ENCODE measurements around the gene SLC24A3.
A peak's percentile ranks its signal among the peaks of the same experiment; 100 is the strongest.

The SLC24A3 gene

GRCh38 chr20:19274001-19274400 is 61.6 kb downstream of the SLC24A3 start:
- no peak for DNase-seq

GRCh38 chr20:19274412-19275015 is 62.1 kb downstream of the SLC24A3 start:
- peak; percentile 42 for DNase-seq

- DNase-seq: no peak
These were observed 62.7 kb downstream of the SLC24A3 start for GRCh38 chr20:19275038-19275629.

- DNase-seq: peak; percentile 75
These were observed 63.2 kb downstream of the SLC24A3 start for GRCh38 chr20:19275630-19276071.

- DNase-seq: no peak
These were observed 64.9 kb downstream of the SLC24A3 start for GRCh38 chr20:19277381-19277780.

GRCh38 chr20:19283490-19284025 is 71.1 kb downstream of the SLC24A3 start:
- DNase-seq: no peak

GRCh38 chr20:19284400-19285178 is 72.1 kb downstream of the SLC24A3 start:
- peak; percentile 64 for DNase-seq

- DNase-seq: no peak
These were observed 73.0 kb downstream of the SLC24A3 start for GRCh38 chr20:19285436-19285835.

- no peak for DNase-seq
These were observed 75.6 kb downstream of the SLC24A3 start for GRCh38 chr20:19288061-19288460.

GRCh38 chr20:19288636-19289035 is 76.2 kb downstream of the SLC24A3 start:
- DNase-seq: no peak

GRCh38 chr20:19289451-19289850 is 77.0 kb downstream of the SLC24A3 start:
- no peak for DNase-seq

GRCh38 chr20:19291024-19291817 is 78.8 kb downstream of the SLC24A3 start:
- DNase-seq: no peak

- no peak for DNase-seq
These were observed 79.3 kb downstream of the SLC24A3 start for GRCh38 chr20:19291818-19292132.

- no peak for DNase-seq
These were observed 79.8 kb downstream of the SLC24A3 start for GRCh38 chr20:19292254-19292653.

GRCh38 chr20:19295076-19295475 is 82.6 kb downstream of the SLC24A3 start:
- DNase-seq: no peak

- no peak for DNase-seq
These were observed 86.2 kb downstream of the SLC24A3 start for GRCh38 chr20:19298652-19299051.

- no peak for DNase-seq
These were observed 88.0 kb downstream of the SLC24A3 start for GRCh38 chr20:19300395-19300794.

GRCh38 chr20:19301142-19301541 is 88.7 kb downstream of the SLC24A3 start:
- DNase-seq: no peak

- no peak for DNase-seq
These were observed 89.4 kb downstream of the SLC24A3 start for GRCh38 chr20:19301843-19302242.

- no peak for DNase-seq
These were observed 90.3 kb downstream of the SLC24A3 start for GRCh38 chr20:19302714-19303113.

- no peak for DNase-seq
These were observed 91.9 kb downstream of the SLC24A3 start for GRCh38 chr20:19304389-19304788.

GRCh38 chr20:19304886-19305415 is 92.5 kb downstream of the SLC24A3 start:
- DNase-seq: no peak

- DNase-seq: no peak
These were observed 95.7 kb downstream of the SLC24A3 start for GRCh38 chr20:19308146-19308545.

All from NCI-H510A (cell line).